HEK293 (cell line): ENCODE results near the gene GLT1D1.

Source experiments
- CTCF ChIA-PET: fragments of 350-600 bp; formaldehyde crosslinking; extraction: SDS; loops from one replicate; lab custom pipeline; 2021; ENCODE audit warnings: antibody characterized with exemption; lab: Yijun Ruan, JAX
- POLR2A ChIA-PET: fragments of 300-600 bp; formaldehyde crosslinking; extraction: SDS; loops from one replicate; lab custom pipeline; 2020; ENCODE audit warnings: antibody characterized with exemption, inconsistent platforms; lab: Yijun Ruan, JAX
- H3K27ac ChIP-seq: fragments of 200-500 bp; sonication (Bioruptor generic); 2 replicates; pipeline ENCODE4 v1.5.1; 2014; ENCODE audit warnings: low read depth, low read length, control low read depth, inconsistent platforms; ENCODE audit errors: extremely low read depth
- H3K36me3 ChIP-seq, 2 experiments: fragments of 200-500 bp in 1 of 2; sonication (Bioruptor generic) in 1 of 2; 1 replicate in 1 of 2; 2 replicates in 1 of 2; pipeline ENCODE4 v1.5.1; 2014 to 2017; ENCODE audit warnings: inconsistent platforms in 2 of 2, low read length in 2 of 2; ENCODE audit not compliant: control insufficient read depth in 2 of 2, insufficient read depth in 1 of 2
- H3K4me1 ChIP-seq: fragments of 200-500 bp; sonication (Bioruptor generic); 2 replicates; pipeline ENCODE4 v1.5.1; 2014; ENCODE audit warnings: mild to moderate bottlenecking, low read length, inconsistent platforms; ENCODE audit not compliant: control insufficient read depth, insufficient read depth
- H3K4me3 ChIP-seq: 2 replicates; pipeline ENCODE4 v1.5.1; 2011; ENCODE audit warnings: low read depth, mild to moderate bottlenecking, control low read depth, low read length, moderate library complexity
- H3K9me3 ChIP-seq: fragments of 200-500 bp; sonication (Bioruptor generic); 2 replicates; pipeline ENCODE4 v1.5.1; 2014; ENCODE audit warnings: low read depth, low read length, inconsistent platforms; ENCODE audit not compliant: control insufficient read depth, insufficient read depth
- KLF1 ChIP-seq: fragments of 450-650 bp; formaldehyde crosslinking; IDR thresholded peaks from 2 replicates; pipeline ENCODE4 v1.5.1; 2016; ENCODE audit warnings: missing biosample characterization, missing genetic modification characterization
- SCRT2 ChIP-seq: fragments of 450-650 bp; formaldehyde crosslinking; IDR thresholded peaks from 2 replicates; pipeline ENCODE4 v1.5.1; 2016; ENCODE audit warnings: missing biosample characterization, missing genetic modification characterization
- SP3 ChIP-seq: fragments of 450-650 bp; formaldehyde crosslinking; IDR thresholded peaks from 2 replicates; pipeline ENCODE4 v1.5.1; 2016; ENCODE audit warnings: missing biosample characterization, missing genetic modification characterization
- ZBTB48 ChIP-seq: fragments of 450-650 bp; formaldehyde crosslinking; IDR thresholded peaks from 2 replicates; pipeline ENCODE4 v1.5.1; 2016; ENCODE audit warnings: missing biosample characterization, missing genetic modification characterization
- ZFP3 ChIP-seq: fragments of 450-650 bp; formaldehyde crosslinking; IDR thresholded peaks from 2 replicates; pipeline ENCODE4 v1.5.1; 2016; ENCODE audit warnings: low read depth, missing biosample characterization, missing genetic modification characterization
- ZNF140 ChIP-seq: fragments of 450-650 bp; formaldehyde crosslinking; IDR thresholded peaks from 2 replicates; pipeline ENCODE4 v1.5.1; 2016; ENCODE audit warnings: missing biosample characterization, missing genetic modification characterization
- ZNF146 ChIP-seq: fragments of 450-650 bp; formaldehyde crosslinking; IDR thresholded peaks from 2 replicates; pipeline ENCODE4 v1.5.1; 2016; ENCODE audit warnings: missing biosample characterization, missing genetic modification characterization
- ZNF473 ChIP-seq: fragments of 450-650 bp; formaldehyde crosslinking; IDR thresholded peaks from 2 replicates; pipeline ENCODE4 v1.5.1; 2017; ENCODE audit warnings: missing biosample characterization, missing genetic modification characterization
- ZNF514 ChIP-seq: fragments of 450-650 bp; formaldehyde crosslinking; IDR thresholded peaks from 2 replicates; pipeline ENCODE4 v1.5.1; 2016; ENCODE audit warnings: missing biosample characterization, missing genetic modification characterization
- ZNF571 ChIP-seq: fragments of 450-650 bp; formaldehyde crosslinking; IDR thresholded peaks from 2 replicates; pipeline ENCODE4 v1.5.0; 2017; ENCODE audit warnings: missing biosample characterization, missing genetic modification characterization
- ZNF623 ChIP-seq: fragments of 450-650 bp; formaldehyde crosslinking; IDR thresholded peaks from 2 replicates; pipeline ENCODE4 v1.5.1; 2016; ENCODE audit warnings: missing biosample characterization, missing genetic modification characterization
- ZNF626 ChIP-seq: fragments of 450-650 bp; sonication (Bioruptor Pico); formaldehyde crosslinking; IDR thresholded peaks from 2 replicates; pipeline ENCODE4 v1.5.1; 2018; ENCODE audit warnings: missing biosample characterization, missing genetic modification characterization, inconsistent platforms
- ZNF658 ChIP-seq: fragments of 450-650 bp; formaldehyde crosslinking; IDR thresholded peaks from 2 replicates; pipeline ENCODE4; 2016; ENCODE audit warnings: missing biosample characterization, missing genetic modification characterization
- ZNF664 ChIP-seq: fragments of 450-650 bp; formaldehyde crosslinking; IDR thresholded peaks from 2 replicates; pipeline ENCODE4 v1.5.1; 2016; ENCODE audit warnings: missing biosample characterization, missing genetic modification characterization
- ZNF670 ChIP-seq: fragments of 450-650 bp; formaldehyde crosslinking; IDR thresholded peaks from 2 replicates; pipeline ENCODE4 v1.5.1; 2016; ENCODE audit warnings: missing biosample characterization, missing genetic modification characterization, low read depth
- ZNF792 ChIP-seq: fragments of 450-650 bp; formaldehyde crosslinking; IDR thresholded peaks from 2 replicates; pipeline ENCODE4 v1.5.1; 2016; ENCODE audit warnings: missing biosample characterization, missing genetic modification characterization
- ZXDB ChIP-seq: fragments of 450-650 bp; formaldehyde crosslinking; IDR thresholded peaks from 2 replicates; pipeline ENCODE4 v1.5.1; 2016; ENCODE audit warnings: missing biosample characterization, missing genetic modification characterization
- TF ChIP-seq, protein P1 (sequence below): fragments of 450-650 bp; formaldehyde crosslinking; IDR thresholded peaks from 2 replicates; pipeline ENCODE4 v1.5.1; 2017; ENCODE audit warnings: missing biosample characterization, mild to moderate bottlenecking, missing genetic modification characterization, moderate library complexity
- TF ChIP-seq, protein P2 (sequence below): fragments of 450-650 bp; formaldehyde crosslinking; conservative IDR thresholded peaks from 2 replicates; pipeline ENCODE4 v1.5.1; 2016; ENCODE audit warnings: low read depth, missing biosample characterization, missing genetic modification characterization

GLT1D1 gene

DNA sequence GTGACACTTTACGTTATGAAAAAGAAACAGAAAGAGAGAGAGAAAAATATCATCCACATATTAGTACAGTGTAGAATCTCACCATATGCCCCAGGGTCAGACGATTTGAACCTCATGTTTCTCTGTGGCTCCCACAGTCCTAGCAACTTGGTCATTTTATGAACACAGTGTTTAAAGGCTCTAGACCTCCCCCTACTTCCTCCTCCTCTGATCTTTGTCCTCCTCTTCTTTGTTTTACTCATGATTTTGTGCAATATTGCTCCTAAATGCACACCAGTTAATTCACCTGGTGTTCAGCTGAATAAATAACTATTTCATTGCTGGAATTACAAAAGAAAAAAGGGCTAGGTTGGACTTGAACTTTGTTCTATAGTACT is 18.2 kb downstream of the GLT1D1 start:
- Histone ChIP-seq H3K36me3 (no peaks in the 10 kb centered on the region), H3K27ac (no peak overlapping the region), H3K4me1 (no peaks in the 10 kb centered on the region), H3K9me3 (no peaks in the 10 kb centered on the region), H3K4me3 (no peak overlapping the region)
- ChIA-PET CTCF (interaction anchor here (0.5 kb wide), 1 partner anchor 236 kb away, joined by 3 read pairs; no protein-coding TSS in a partner anchor), POLR2A (no interaction called here)
- TF ChIP-seq ZNF626 (tag by site-specific recombination) (no peak), ZNF140 (tag by site-specific recombination) (no peak), ZXDB (tag by site-specific recombination) (no peak)

DNA sequence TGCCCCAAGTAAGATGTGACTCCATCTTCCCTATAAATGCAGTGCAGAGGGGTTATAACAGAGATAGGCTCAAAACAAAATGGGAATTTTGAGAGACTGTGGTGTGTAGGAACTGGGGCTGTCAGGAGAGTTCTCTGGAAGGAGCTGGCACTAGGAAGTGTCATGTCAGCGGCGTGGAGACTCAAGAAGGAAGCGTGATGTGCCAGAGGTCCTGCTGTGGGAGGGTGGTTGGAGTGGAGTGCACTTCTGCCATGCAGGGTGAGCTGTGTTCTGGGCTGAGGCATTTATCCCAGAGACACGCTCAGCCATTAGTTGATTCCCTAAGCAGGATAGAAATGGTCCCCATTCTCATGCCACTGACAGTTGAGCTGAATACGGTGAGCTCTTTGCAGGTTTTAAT is 19.0 kb downstream of the GLT1D1 start:
- Histone ChIP-seq H3K27ac (no peak overlapping the region), H3K4me3 (no peak overlapping the region), H3K4me1 (no peaks in the 10 kb centered on the region)
- POLR2A ChIA-PET, result no interaction called here
- TF ChIP-seq ZNF664 (tag by site-specific recombination) (no peak), ZNF571 (tag by site-specific recombination) (no peak), SP3 (tag by site-specific recombination) (no peak), SCRT2 (tag by site-specific recombination) (no peak), ZNF146 (tag by site-specific recombination) (no peak), ZNF658 (tag by site-specific recombination) (no peak), ZNF670 (tag by site-specific recombination) (no peak), ZNF623 (no peak), KLF1 (tag by site-specific recombination) (no peak), ZNF792 (tag by site-specific recombination) (no peak), ZNF514 (no peak), ZFP3 (tag by site-specific recombination) (no peak), ZBTB48 (tag by site-specific recombination) (no peak), ZNF473 (tag by site-specific recombination) (no peak)
- TF ChIP-seq, protein P1, sequence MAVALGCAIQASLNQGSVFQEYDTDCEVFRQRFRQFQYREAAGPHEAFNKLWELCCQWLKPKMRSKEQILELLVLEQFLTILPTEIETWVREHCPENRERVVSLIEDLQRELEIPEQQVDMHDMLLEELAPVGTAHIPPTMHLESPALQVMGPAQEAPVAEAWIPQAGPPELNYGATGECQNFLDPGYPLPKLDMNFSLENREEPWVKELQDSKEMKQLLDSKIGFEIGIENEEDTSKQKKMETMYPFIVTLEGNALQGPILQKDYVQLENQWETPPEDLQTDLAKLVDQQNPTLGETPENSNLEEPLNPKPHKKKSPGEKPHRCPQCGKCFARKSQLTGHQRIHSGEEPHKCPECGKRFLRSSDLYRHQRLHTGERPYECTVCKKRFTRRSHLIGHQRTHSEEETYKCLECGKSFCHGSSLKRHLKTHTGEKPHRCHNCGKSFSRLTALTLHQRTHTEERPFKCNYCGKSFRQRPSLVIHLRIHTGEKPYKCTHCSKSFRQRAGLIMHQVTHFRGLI (tag by site-specific recombination), result no peak
- TF ChIP-seq, protein P2, sequence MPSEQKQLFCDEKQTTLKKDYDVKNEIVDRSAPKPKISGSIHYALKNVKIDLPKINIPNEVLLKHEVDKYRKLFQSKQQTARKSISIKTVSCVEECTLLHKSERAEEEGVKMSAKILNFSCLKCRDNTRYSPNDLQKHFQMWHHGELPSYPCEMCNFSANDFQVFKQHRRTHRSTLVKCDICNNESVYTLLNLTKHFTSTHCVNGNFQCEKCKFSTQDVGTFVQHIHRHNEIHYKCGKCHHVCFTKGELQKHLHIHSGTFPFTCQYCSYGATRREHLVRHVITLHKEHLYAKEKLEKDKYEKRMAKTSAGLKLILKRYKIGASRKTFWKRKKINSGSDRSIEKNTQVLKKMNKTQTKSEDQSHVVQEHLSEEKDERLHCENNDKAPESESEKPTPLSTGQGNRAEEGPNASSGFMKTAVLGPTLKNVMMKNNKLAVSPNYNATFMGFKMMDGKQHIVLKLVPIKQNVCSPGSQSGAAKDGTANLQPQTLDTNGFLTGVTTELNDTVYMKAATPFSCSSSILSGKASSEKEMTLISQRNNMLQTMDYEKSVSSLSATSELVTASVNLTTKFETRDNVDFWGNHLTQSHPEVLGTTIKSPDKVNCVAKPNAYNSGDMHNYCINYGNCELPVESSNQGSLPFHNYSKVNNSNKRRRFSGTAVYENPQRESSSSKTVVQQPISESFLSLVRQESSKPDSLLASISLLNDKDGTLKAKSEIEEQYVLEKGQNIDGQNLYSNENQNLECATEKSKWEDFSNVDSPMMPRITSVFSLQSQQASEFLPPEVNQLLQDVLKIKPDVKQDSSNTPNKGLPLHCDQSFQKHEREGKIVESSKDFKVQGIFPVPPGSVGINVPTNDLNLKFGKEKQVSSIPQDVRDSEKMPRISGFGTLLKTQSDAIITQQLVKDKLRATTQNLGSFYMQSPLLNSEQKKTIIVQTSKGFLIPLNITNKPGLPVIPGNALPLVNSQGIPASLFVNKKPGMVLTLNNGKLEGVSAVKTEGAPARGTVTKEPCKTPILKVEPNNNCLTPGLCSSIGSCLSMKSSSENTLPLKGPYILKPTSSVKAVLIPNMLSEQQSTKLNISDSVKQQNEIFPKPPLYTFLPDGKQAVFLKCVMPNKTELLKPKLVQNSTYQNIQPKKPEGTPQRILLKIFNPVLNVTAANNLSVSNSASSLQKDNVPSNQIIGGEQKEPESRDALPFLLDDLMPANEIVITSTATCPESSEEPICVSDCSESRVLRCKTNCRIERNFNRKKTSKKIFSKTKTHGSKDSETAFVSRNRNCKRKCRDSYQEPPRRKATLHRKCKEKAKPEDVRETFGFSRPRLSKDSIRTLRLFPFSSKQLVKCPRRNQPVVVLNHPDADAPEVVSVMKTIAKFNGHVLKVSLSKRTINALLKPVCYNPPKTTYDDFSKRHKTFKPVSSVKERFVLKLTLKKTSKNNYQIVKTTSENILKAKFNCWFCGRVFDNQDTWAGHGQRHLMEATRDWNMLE, result no peak
- TF ChIP-seq, all 188 proteins: peak for 0
- CTCF ChIA-PET, result interaction anchor here (0.6 kb wide), 1 partner anchor 15 kb away, joined by 3 read pairs; no protein-coding TSS in a partner anchor
- no peaks in the 10 kb centered on the region for H3K36me3 ChIP-seq
- no peaks in the 10 kb centered on the region for H3K9me3 ChIP-seq
